Kidney epithelial cell (primary cell): ENCODE data around the gene NCAM1. TPM values are rescaled to one million over a fixed set of nuclear protein-coding genes. Genes with fewer than 3 reads are reported as not detected.

Experiments
- DNase-seq: peaks from one replicate; pipeline ENCODE4 v3.0.0-alpha.2; 2010; ENCODE audit warnings: low read depth
- H3K27me3 ChIP-seq: 2 replicates; pipeline ENCODE4 v1.6.0; 2011; ENCODE audit warnings: low read length; ENCODE audit not compliant: control insufficient read depth, insufficient read depth
- H3K36me3 ChIP-seq: 2 replicates; pipeline ENCODE4 v1.5.1; 2011; ENCODE audit warnings: low read length; ENCODE audit not compliant: control insufficient read depth, insufficient read depth
- H3K4me3 ChIP-seq: 2 replicates; pipeline ENCODE4 v1.5.1; 2011; ENCODE audit warnings: low read depth, mild to moderate bottlenecking, control low read depth, low read length
- total RNA-seq: library from RNA; depleted of rRNA; stranded (reverse); fragments of >200 nt; gene quantifications from 2 replicates; pipeline ENCODE4 v1.2.3, GENCODE V29; 2015
- TF ChIP-seq, protein P1 (sequence below): IDR thresholded peaks from 2 replicates; pipeline ENCODE4 v1.5.1; 2011; ENCODE audit warnings: mild to moderate bottlenecking, moderate library complexity, low read length, control low read depth, inconsistent platforms; ENCODE audit not compliant: insufficient read depth, poor library complexity, severe bottlenecking

The NCAM1 gene
- total RNA-seq, 1 donor from 2014 or later, result 16.5 TPM

DNA sequence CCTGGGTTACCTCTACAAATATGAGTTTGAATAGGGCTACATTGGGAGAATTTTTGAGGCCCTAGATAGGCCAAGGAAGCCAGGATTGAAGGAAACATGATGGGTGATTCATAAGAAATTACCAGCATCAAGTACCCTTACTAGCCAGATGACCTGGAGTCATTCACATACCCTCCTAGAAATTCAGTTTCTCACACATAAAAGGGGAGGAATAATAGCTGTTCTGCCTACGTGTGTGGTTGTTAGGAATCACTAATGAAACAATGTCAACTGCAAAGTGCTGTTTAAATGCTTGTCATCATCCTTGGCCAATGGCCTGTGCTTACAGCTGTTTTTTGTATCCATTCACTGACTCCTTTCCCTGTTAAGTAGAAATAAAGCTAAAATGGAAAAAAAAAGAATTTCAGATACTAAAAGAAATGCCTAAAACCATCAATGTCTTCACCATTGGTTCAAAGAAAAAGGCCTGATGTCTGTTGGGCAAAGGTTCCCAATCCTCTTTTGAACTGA, 114.4 kb downstream of the NCAM1 start:
- no peak for DNase-seq
- no peaks in the 10 kb centered on the region for H3K27me3 ChIP-seq
- no peaks in the 10 kb centered on the region for H3K36me3 ChIP-seq
- TF ChIP-seq, protein P1, sequence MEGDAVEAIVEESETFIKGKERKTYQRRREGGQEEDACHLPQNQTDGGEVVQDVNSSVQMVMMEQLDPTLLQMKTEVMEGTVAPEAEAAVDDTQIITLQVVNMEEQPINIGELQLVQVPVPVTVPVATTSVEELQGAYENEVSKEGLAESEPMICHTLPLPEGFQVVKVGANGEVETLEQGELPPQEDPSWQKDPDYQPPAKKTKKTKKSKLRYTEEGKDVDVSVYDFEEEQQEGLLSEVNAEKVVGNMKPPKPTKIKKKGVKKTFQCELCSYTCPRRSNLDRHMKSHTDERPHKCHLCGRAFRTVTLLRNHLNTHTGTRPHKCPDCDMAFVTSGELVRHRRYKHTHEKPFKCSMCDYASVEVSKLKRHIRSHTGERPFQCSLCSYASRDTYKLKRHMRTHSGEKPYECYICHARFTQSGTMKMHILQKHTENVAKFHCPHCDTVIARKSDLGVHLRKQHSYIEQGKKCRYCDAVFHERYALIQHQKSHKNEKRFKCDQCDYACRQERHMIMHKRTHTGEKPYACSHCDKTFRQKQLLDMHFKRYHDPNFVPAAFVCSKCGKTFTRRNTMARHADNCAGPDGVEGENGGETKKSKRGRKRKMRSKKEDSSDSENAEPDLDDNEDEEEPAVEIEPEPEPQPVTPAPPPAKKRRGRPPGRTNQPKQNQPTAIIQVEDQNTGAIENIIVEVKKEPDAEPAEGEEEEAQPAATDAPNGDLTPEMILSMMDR, result no peak
- no peak overlapping the region for H3K4me3 ChIP-seq

DNA sequence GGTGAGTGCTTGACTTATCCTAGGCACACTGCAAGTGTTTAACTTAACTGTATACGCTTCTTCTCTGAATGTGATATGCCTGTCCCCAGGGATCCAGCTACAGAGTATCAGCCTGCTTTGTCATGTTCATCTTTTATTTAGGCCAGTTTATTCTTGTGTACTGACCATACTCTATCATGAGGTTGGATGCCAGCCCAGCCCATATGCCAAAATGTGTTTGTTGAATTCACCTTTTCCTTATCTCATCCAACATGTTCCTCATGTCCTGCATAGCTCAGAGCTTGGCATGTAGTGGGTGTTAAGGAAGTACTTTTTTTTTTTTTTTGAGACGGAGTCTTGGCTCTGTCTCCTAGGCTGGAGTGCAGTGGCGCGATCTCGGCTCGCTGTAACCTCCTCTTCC, 116.2 kb downstream of the NCAM1 start:
- Histone ChIP-seq H3K27me3 (no peaks in the 10 kb centered on the region), H3K36me3 (no peaks in the 10 kb centered on the region), H3K4me3 (no peak overlapping the region)
- TF ChIP-seq, protein P1, result no peak
- no peak for DNase-seq

DNA sequence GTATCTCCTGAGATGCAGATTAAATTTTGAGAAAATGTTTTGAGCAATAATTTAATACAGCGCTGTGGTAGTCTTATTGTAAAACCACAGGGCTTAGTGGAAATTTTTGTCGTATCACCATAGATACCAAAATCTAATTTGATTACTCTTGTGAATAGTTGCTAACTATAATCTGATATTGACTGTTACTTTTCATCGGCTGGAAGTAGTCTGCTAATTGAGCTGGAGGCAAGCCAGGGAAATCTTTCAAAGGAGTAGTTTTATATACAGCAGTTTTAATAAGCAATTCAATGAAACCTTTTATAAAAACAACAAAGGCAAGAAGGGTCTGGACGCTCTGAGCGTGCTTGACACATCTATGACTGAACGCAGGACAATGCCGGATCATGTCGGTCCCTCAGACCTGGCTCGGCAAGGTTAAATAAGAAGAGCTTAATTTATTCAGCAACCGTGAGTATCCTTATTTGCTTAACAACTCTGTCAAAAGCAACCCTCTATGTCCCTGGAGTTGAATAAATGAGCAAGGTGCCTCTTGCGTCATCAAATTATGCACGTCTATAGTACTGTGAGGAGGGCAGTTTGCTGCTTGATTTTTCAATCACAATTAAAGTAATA, 121.2 kb downstream of the NCAM1 start:
- no peak for DNase-seq
- H3K4me3 ChIP-seq, result no peak overlapping the region
- TF ChIP-seq, protein P1, result no peak
- H3K27me3 ChIP-seq, result no peaks in the 10 kb centered on the region
- no peaks in the 10 kb centered on the region for H3K36me3 ChIP-seq

DNA sequence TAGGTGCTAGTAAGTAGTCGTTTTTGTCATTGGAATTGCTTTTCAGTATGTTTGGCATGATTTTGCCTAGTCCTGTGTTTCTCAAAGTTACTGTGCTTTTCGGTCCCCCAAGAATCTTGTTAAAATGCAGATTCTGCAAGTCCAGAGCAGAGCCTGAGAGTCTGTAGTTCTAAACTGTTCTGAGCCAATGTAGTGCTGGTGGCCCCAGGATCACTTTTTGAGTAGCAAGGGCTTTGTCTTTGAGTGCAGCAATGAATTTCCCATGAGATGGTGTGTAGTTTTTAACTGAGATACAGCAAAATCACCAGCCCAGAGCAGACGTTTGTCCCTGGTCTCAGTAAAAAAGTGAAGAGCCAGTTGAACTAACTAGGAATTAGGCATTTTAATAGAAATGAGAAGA, 122.4 kb downstream of the NCAM1 start:
- no peak for DNase-seq
- TF ChIP-seq, protein P1, result no peak
- H3K36me3 ChIP-seq, result no peaks in the 10 kb centered on the region
- no peak overlapping the region for H3K4me3 ChIP-seq
- no peaks in the 10 kb centered on the region for H3K27me3 ChIP-seq

DNA sequence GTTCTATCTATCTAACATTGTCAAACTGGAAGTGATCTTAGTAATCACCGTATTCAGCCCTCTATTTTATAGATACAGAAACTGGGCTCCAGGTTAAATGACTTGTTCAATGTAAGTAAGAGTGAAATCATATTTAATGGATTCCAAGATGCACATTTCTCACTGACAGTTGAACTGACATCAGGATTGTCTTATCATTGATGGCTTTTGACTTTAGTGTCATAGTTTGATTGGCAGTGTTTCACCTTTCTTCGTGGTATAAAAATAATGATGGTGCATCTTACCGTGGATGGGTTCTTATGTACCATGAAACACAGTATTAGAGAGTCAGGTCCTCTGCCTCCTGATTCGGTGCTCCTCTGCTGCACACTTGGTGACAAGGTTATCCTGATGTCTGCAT, 123.1 kb downstream of the NCAM1 start:
- H3K27me3 ChIP-seq, result no peaks in the 10 kb centered on the region
- TF ChIP-seq, protein P1, result no peak
- no peak overlapping the region for H3K4me3 ChIP-seq
- DNase-seq, result no peak
- no peaks in the 10 kb centered on the region for H3K36me3 ChIP-seq

DNA sequence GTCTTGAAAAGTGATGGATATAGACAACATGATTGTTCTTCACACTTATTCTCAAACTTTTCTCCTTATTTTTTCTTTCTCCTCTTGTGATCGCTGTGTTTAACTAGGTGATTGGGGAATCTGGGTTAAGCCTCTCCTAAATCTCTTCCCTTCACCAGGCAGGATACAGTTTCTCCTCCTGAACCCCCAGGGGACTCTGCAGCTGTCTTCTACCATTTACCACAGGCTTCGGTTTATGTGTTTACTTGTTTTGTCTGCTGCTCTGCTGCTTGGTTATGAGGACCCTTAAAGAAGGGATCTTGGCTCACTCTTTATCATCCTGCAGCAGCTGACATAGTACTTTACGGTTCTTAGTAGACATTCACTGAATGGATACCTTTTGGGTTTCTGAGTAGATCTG, 124.2 kb downstream of the NCAM1 start:
- DNase-seq, result no peak
- H3K36me3 ChIP-seq, result no peaks in the 10 kb centered on the region
- TF ChIP-seq, protein P1, result no peak
- H3K27me3 ChIP-seq, result no peaks in the 10 kb centered on the region
- H3K4me3 ChIP-seq, result no peak overlapping the region
